MG63 (cell line): ENCODE data around the gene IFT80. TPM values are rescaled to one million over a fixed set of nuclear protein-coding genes. Genes with fewer than 3 reads are reported as not detected.
"Not testable (repeated sequence)": the region's sequence is repeated elsewhere in the genome, so short reads cannot be mapped to it uniquely, and the experiment has no call there.

Experiments
- DNase-seq: peaks from one replicate; pipeline ENCODE4 v3.0.0-alpha.2; 2020
- H3K27me3 ChIP-seq: fragments of 250-450 bp; sonication (Bioruptor Pico); 2 replicates; pipeline ENCODE4 v1.5.1; 2020; ENCODE audit warnings: mild to moderate bottlenecking, moderate library complexity
- H3K36me3 ChIP-seq: fragments of 250-450 bp; sonication (Bioruptor Pico); 2 replicates; pipeline ENCODE4 v1.5.1; 2020; ENCODE audit warnings: mild to moderate bottlenecking, moderate library complexity
- H3K4me3 ChIP-seq: fragments of 250-450 bp; sonication (Bioruptor Pico); 2 replicates; pipeline ENCODE4 v1.5.1; 2020; ENCODE audit warnings: mild to moderate bottlenecking, moderate library complexity
- H3K9me3 ChIP-seq: fragments of 250-450 bp; sonication (Bioruptor Pico); 2 replicates; pipeline ENCODE4 v1.5.1; 2020; ENCODE audit warnings: mild to moderate bottlenecking, moderate library complexity
- total RNA-seq: library from RNA; depleted of rRNA; stranded (reverse); fragments of >200 nt; shearing (Covaris generic); gene quantifications from 2 replicates; pipeline ENCODE4 v1.2.3, GENCODE V29; 2014; ENCODE audit warnings: low replicate concordance

Gene IFT80
- total RNA-seq, 1 experiment from 2014 or later, result 22.9 TPM

DNA sequence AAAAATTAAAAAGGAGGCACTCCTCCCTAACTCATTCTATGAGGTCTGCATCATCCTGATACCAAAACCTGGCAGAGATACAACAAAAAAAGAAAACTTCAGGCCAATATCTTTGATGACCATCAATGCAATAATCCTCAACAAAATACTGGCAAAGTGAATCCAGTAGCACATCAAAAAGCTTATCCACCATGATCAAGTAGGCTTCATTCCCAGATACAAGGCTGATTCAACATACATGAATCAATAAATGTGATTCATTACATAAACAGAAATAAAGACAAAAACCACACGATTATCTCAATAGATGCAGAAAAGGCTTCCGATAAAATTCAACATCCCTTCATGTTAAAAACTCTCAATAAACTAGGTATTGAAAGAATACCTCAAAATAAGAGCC is 72.7 kb downstream of the IFT80 start:
- H3K36me3 ChIP-seq, H3K9me3 ChIP-seq, H3K4me3 ChIP-seq, H3K27me3 ChIP-seq, DNase-seq: not testable (repeated sequence)

DNA sequence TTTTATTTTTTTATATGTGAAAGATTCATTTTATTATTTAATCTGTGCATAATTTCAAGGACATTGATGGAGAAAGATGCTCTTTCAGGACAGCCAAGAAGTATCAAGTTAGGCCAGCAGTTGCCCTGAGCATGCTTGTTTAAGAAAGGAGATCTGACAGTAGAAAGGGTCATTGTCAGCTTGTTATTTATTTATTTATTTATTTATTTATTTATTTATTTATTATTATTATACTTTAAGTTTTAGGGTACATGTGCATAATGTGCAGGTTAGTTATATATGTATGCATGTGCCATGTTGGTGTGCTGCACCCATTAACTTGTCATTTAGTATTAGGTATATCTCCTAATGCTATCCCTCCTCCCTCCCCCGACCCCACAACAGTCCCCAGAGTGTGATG is 77.2 kb downstream of the IFT80 start:
- not testable (repeated sequence) for H3K36me3 ChIP-seq, H3K9me3 ChIP-seq, H3K27me3 ChIP-seq, H3K4me3 ChIP-seq, DNase-seq

DNA sequence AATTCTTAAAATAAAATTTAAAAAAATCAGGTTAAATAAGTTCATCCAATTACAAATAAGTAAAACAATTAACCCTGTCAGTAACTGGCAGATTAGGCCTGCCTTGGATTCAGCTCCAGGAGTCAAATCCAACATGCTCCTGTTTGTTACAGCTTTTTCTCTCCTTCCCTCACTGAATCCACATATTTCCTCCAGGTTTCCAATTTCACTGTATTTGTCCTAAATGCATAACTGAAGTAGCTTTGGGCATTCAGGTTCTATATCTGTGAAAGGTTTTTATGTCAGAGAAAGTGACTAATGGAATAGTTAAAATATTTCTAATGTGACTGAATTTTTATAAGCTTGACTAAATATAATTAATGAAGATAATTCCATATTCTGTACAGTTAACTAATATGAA is 79.7 kb downstream of the IFT80 start:
- no peak for DNase-seq
- Histone ChIP-seq H3K36me3 (peaks cover 4% of the 10 kb centered on the region; the same call in 1 of the 2 replicates), H3K4me3 (no peak overlapping the region), H3K9me3 (no peaks in the 10 kb centered on the region), H3K27me3 (no peaks in the 10 kb centered on the region)

DNA sequence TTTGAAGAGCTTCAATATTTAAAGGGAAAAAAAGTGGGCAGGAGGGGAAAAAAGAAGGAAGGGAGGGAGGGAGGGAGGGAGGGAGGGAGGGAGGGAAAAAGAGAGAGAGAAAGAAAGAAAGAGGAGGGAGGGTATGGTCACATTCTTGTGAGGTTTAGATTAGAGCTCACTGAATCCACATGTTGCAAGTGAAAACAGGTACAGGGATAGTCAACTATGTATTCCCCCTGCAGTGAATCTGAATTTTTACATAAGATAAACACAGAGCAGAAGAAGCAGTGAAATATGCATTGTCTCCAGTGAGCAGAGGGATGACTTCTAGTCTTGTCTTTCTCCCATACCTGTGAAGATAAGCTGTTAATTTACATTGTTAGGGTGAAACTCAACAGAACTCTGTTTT is 84.0 kb downstream of the IFT80 start:
- H3K36me3 ChIP-seq, result peaks cover 4% of the 10 kb centered on the region; the same call in 1 of the 2 replicates
- H3K4me3 ChIP-seq, result no peak overlapping the region
- DNase-seq, result no peak
- H3K9me3 ChIP-seq, result no peaks in the 10 kb centered on the region
- H3K27me3 ChIP-seq, result no peaks in the 10 kb centered on the region

DNA sequence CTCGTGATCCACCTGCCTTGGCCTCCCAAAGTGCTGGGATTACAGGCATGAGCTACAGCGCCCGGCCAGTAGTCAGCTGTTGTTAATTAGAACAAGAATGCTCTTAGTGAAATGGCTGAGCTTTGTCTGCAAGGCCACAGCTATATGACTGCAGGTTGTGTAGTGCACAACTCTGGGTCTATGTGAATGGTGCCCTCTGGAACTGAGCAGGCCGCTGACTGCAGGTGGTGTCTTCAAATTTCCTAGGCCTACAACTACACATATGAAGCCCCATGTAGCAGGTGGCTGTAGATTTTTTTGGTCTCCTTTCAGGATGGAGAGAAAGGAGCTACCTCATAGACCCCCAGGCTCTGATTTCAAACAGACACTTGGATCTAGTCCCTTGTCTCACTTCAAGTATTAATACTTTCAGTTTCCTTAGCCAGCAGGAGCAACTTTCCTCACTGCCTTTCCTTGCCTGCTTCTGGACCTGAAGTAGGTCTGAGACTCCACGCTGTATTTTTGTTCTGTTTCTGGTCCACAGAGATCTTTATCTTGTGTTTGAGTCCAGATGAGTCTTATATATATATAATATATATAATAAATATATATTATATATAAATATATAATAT is 86.9 kb downstream of the IFT80 start:
- peaks cover 4% of the 10 kb centered on the region; the same call in 1 of the 2 replicates for H3K36me3 ChIP-seq

DNA sequence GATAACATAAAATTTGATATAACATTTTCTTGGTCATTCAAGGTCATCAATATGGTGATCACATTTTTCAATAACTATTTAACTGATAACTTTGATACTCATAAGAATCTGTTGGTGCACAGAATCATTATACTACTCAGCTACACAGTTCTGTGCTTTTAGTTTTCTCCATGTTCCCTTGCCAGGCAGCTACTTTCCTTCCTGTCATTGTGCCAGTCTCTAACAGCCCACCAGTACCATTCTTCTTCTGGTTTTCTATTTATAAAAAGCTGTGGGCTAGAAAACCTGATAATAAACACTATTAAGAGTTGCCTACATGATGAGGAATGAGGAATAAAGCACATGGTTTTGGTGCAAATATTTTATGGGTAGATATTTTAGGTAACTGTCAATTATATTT is 96.2 kb downstream of the IFT80 start:
- Histone ChIP-seq H3K27me3 (no peaks in the 10 kb centered on the region), H3K36me3 (no peaks in the 10 kb centered on the region), H3K9me3 (no peaks in the 10 kb centered on the region), H3K4me3 (no peak overlapping the region)
- DNase-seq, result no peak

More for the DNA sequence above, 86.9 kb downstream of the IFT80 start:
- no peak for DNase-seq
- Histone ChIP-seq H3K27me3 (no peaks in the 10 kb centered on the region), H3K9me3 (no peaks in the 10 kb centered on the region), H3K4me3 (no peak overlapping the region)

DNA sequence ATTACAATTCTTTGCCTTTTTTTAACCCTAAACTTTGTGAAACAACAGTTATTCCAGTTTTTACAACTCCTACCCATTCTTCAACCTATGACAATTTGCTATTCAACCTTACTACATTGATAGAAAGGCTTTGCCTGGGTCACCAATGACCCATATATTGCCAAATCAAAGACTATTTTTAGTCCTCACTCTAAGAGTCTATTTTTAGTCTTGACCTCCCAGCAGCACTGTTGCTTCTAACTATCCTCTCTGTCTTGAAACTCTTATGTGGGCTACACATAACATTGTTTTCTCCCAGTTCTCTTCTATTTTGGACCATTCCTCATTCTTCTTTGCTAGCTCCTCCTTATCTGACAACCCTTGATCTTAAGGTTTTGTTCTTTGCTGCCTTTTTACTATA is 102.4 kb downstream of the IFT80 start:
- H3K4me3 ChIP-seq, result no peak overlapping the region
- no peaks in the 10 kb centered on the region for H3K27me3 ChIP-seq
- no peaks in the 10 kb centered on the region; the same call in none of the 2 replicates for H3K36me3 ChIP-seq
- no peak for DNase-seq
- no peaks in the 10 kb centered on the region for H3K9me3 ChIP-seq

DNA sequence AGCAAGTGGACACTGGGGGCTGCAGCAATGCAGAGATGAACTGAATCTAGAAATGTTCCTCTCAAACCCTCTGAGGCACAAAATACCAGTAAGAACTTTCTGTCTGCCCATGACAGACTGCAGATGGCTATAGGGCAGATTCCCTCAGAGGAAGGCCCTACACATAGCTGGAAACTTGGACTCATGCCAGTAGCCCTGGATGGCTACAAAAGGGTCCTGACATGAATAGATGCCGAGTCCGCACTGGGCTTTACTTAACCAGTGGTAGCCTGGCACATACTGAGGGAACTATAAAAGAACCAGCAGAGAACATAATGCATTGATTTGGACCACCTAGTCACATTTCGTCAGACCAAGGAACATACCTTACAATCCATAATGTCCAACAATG is 107.1 kb downstream of the IFT80 start:
- H3K27me3 ChIP-seq, result no peaks in the 10 kb centered on the region
- no peaks in the 10 kb centered on the region for H3K9me3 ChIP-seq
- DNase-seq, result no peak
- H3K4me3 ChIP-seq, result no peak overlapping the region
- no peaks in the 10 kb centered on the region; the same call in none of the 2 replicates for H3K36me3 ChIP-seq

DNA sequence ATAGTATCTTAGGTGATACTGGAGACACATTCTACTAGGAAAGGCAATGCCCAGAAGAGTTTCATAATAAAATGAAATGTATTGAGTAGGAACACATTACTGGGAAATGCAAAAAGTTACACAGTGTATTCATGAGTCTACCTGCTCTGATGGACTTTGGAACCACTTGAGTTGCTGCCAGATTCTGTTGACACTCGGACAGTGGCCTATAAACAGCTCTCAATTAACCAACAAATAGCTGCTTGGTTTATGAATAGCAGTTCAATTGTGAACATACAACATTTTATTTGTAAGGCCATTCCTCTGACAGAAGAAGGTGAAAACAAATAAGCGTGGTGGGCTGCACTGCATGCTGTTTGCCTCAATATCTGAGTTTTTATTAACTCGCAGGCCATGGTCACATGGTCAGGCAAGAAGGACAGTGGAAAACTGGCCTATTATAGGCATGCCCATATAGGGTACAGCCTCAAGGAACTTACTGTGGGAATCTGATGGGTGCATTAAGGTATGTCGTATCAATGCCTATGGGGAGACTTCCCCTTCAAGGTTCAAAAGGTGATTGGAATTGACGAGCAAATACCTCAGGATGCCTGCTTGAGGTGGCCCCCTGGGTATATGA is 107.6 kb downstream of the IFT80 start:
- H3K36me3 ChIP-seq, result no peaks in the 10 kb centered on the region; the same call in none of the 2 replicates
- H3K9me3 ChIP-seq, result no peaks in the 10 kb centered on the region
- no peak overlapping the region for H3K4me3 ChIP-seq
- DNase-seq, result no peak
- no peaks in the 10 kb centered on the region for H3K27me3 ChIP-seq

DNA sequence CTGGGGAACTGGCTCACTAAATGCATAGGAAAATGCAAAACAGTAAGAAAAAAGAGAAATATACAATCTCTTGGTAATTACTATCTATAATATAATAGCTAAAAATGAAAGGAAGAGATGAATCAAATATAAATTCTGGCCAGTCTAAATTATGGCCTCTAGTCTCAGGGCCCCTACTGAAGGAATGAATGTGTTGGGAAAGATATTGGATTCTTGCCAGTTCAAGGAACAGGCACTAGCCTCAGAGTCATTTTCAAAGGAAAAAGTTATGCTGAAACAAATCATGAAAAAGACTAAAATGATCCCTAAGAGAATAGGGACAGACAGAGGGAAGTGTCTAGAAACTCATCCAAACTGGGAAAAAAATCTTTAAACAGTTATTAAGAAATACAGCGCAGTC is 111.4 kb downstream of the IFT80 start:
- no peak overlapping the region for H3K4me3 ChIP-seq
- H3K9me3 ChIP-seq, result no peaks in the 10 kb centered on the region
- H3K36me3 ChIP-seq, result no peaks in the 10 kb centered on the region; the same call in 1 of the 2 replicates
- H3K27me3 ChIP-seq, result no peaks in the 10 kb centered on the region
- no peak for DNase-seq

DNA sequence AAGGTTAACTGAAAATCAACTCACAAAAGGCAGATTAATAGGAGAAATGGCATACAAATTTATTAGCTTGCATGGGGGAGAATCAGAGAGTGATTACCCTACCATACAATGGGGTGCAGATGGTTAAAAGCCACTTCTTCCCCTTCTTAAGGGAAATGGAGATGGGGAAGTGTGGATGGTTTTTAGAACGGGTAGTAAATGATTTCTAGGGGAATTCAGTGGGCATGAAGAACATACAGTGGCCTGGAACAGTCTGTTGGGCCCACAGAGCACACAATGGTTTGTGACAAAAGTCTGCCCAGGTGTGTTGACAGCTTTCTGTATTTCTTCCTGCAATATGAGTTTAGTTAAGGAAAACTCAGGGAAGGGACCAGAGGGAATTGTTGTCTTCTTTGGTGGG is 112.8 kb downstream of the IFT80 start:
- no peak for DNase-seq
- H3K36me3 ChIP-seq, result no peaks in the 10 kb centered on the region
- H3K27me3 ChIP-seq, result no peaks in the 10 kb centered on the region
- no peak overlapping the region for H3K4me3 ChIP-seq
- no peaks in the 10 kb centered on the region for H3K9me3 ChIP-seq

DNA sequence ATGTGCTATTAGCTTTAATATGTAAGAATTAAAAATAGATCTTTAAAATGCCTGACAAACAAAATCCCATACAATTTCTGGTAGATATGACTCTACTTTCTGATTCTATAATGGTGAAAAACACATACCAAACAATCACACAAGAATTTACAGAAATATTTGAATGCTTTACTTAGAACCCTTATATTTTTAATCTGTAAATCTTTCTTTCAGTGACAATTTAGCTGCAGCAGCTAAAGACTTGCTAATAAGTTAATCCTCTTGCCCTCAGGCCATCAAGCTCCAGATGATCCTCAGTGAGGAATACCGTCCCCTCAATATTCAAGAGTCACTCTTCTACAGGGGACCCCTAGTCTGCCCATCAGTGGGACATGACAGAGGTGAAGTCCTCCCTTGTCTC is 118.2 kb downstream of the IFT80 start:
- H3K27me3 ChIP-seq, result no peaks in the 10 kb centered on the region
- H3K36me3 ChIP-seq, result no peaks in the 10 kb centered on the region
- DNase-seq, result no peak
- H3K9me3 ChIP-seq, result no peaks in the 10 kb centered on the region
- no peak overlapping the region for H3K4me3 ChIP-seq

DNA sequence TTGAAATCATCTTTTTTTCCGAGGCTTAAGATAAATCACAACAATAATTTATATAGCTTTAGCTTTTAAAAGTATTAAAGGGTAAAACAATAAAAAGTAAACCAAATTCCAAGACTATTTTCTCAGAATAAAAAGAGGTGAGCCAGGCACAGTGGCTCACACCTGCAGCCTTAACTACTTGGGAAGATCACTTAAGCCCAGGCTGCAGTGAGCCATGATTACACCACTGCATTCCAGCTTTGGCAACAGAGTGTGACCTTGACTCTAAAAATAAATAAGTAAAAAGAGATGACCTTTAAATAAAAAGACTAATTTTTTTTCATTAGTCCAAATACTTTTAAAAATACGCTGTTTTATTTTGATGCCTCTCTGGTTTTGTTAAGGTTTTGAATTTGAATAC is 119.4 kb downstream of the IFT80 start:
- no peaks in the 10 kb centered on the region for H3K9me3 ChIP-seq
- H3K27me3 ChIP-seq, result no peaks in the 10 kb centered on the region
- no peaks in the 10 kb centered on the region for H3K36me3 ChIP-seq
- H3K4me3 ChIP-seq, result no peak overlapping the region
- DNase-seq, result no peak

DNA sequence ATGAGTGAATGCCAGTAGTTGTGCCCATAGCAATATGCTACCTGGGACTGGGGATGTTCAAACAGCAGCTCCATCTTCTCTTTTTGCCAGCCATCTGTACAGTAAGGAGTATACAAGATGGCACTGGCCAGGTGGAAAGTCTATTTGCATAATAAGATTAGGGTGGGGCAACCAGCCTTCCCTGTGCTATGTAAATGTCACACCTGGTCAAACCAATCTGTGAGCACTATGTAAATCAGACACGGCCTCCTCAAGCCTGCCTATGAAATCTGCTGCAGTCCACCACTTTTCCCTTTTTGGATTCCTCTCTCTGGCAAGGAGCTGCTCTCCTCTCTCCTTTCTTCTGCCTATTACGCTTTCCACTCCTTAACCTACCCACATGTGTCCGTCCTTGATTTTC is 120.8 kb downstream of the IFT80 start:
- Histone ChIP-seq H3K9me3 (no peaks in the 10 kb centered on the region), H3K27me3 (no peaks in the 10 kb centered on the region), H3K4me3 (no peak overlapping the region), H3K36me3 (no peaks in the 10 kb centered on the region)
- no peak for DNase-seq

DNA sequence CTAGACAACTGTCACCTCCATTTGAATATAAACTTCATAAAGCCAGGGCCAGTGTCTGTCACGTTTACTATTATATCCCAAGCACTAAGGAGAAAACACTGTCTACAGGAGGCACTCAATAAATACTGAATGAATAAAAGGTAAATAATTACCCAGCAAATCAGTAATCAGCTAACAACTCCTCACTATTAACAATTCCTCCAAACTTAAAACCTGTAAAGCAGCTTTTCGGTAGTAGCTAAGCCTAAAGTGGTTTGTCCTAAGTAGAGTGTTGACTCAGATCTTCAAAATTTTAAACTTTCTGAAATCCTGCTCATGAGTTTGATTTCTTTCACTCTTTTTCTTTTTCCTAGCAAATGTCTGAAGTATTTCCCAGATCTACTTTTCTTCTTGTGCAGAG is 133.9 kb downstream of the IFT80 start:
- Histone ChIP-seq H3K27me3 (no peaks in the 10 kb centered on the region), H3K4me3 (no peak overlapping the region), H3K36me3 (no peaks in the 10 kb centered on the region), H3K9me3 (no peaks in the 10 kb centered on the region)
- DNase-seq, result no peak

DNA sequence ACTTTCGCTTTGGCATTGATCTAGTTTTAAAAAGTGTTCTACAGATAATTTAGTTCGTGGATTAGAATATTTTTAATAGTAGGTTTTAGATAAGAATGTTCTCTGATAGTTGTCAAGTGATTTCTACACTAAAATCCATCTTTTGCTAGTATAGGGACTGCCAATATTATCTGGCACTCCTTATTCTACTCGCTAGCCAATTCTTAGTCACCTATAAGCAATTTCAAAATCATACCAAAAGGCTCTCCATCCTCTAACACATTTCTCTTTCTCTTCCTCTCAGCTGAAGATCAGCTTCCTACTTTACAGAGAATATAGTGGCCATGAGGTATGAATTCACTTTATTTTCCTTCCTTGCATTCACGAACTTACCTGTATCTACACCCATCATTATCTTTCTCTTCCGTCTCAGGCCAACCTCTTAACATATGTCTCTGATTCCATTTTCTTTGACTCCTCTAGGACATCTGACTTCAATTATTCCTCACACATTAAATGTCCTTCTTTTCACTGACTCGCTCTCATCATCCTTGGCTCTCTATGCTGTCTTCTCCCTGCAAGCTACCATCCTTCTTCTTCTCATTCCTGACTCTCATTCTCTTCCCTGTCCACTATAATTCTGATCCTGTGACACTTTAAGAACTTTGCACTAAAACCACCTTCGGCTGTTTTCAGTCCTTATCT is 138.3 kb downstream of the IFT80 start:
- no peak for DNase-seq
- Histone ChIP-seq H3K4me3 (no peak overlapping the region), H3K9me3 (no peaks in the 10 kb centered on the region), H3K36me3 (no peaks in the 10 kb centered on the region; the same call in 1 of the 2 replicates), H3K27me3 (no peaks in the 10 kb centered on the region)

DNA sequence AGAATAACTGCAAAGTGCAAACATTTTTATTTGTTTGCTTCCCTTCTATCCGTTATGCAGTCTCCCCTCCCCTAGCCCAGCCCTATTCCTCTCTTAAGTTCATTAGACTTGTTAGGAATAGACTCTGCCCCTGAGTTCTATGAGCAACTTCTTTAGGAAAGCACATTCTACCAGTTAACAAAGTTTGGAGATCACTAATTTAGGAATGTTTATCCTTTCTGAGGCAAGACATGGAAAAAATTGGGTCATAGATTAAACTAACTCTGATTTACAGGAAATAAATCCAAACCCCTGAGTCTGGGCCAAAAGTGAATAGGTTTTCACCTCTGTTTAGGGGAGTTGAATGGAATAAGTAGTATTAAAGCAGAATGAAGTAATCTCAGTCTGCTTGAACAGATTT is 139.4 kb downstream of the IFT80 start:
- H3K27me3 ChIP-seq, result no peaks in the 10 kb centered on the region
- no peaks in the 10 kb centered on the region; the same call in 1 of the 2 replicates for H3K36me3 ChIP-seq
- no peaks in the 10 kb centered on the region for H3K9me3 ChIP-seq
- no peak for DNase-seq
- H3K4me3 ChIP-seq, result no peak overlapping the region

DNA sequence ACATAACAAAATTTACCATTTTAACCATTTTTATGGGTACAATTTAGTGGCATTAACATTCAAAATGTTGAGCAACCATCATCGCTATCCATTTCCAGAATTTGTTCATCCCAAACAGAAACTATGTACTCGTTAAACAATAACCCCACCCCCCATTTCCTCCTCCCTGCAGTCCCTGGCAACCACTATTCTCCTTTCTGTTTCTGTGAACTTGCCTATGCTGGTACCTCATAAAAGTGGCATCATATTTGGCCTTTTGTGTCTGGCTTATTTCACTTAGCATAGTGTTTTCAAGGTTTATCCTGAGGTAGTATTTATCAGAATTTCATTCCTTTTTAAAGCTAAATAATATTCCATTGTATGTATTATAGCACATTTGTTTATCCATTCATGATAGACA is 141.4 kb downstream of the IFT80 start:
- no peak for DNase-seq
- Histone ChIP-seq H3K36me3 (no peaks in the 10 kb centered on the region; the same call in 1 of the 2 replicates), H3K9me3 (no peaks in the 10 kb centered on the region), H3K4me3 (no peak overlapping the region), H3K27me3 (no peaks in the 10 kb centered on the region)
